ENCODE results near the gene SLC35B2.
"Not testable (repeated sequence)": the region's sequence is repeated elsewhere in the genome, so short reads cannot be mapped to it uniquely, and the experiment has no call there.

Gene SLC35B2

GRCh38 chr6:44235891-44236516 is 21.3 kb downstream of the SLC35B2 start:
- no peak for DNase-seq (ENCODE audit: low read depth)

GRCh38 chr6:44235269-44235668 is 22.1 kb downstream of the SLC35B2 start:
- no peak for DNase-seq (ENCODE audit: low read depth)

- peak; percentile 80 for DNase-seq (ENCODE audit: low read depth)
Measured at GRCh38 chr6:44234101-44235025, 23.0 kb downstream of the SLC35B2 start.

- no peak for DNase-seq (ENCODE audit: low read depth)
Measured at GRCh38 chr6:44233567-44234100, 23.7 kb downstream of the SLC35B2 start.

GRCh38 chr6:44232676-44233566 is 24.4 kb downstream of the SLC35B2 start:
- no peak for DNase-seq (ENCODE audit: low read depth)

- not testable (repeated sequence) for DNase-seq (ENCODE audit: low read depth)
Measured at GRCh38 chr6:44231426-44231825, 25.9 kb downstream of the SLC35B2 start.

GRCh38 chr6:44230034-44230675 is 27.2 kb downstream of the SLC35B2 start:
- no peak for DNase-seq (ENCODE audit: low read depth)

GRCh38 chr6:44229376-44230033 is 27.8 kb downstream of the SLC35B2 start:
- DNase-seq (ENCODE audit: low read depth), result no peak

- no peak for DNase-seq (ENCODE audit: low read depth)
Measured at GRCh38 chr6:44228836-44229235, 28.5 kb downstream of the SLC35B2 start.

GRCh38 chr6:44228433-44228832 is 28.9 kb downstream of the SLC35B2 start:
- DNase-seq (ENCODE audit: low read depth), result no peak

- DNase-seq (ENCODE audit: low read depth), result no peak
Measured at GRCh38 chr6:44228031-44228430, 29.3 kb downstream of the SLC35B2 start.

GRCh38 chr6:44227148-44227793 is 30.1 kb downstream of the SLC35B2 start:
- DNase-seq (ENCODE audit: low read depth), result no peak

- no peak for DNase-seq (ENCODE audit: low read depth)
Measured at GRCh38 chr6:44226368-44227147, 30.8 kb downstream of the SLC35B2 start.

- DNase-seq (ENCODE audit: low read depth), result no peak
Measured at GRCh38 chr6:44225579-44226325, 31.6 kb downstream of the SLC35B2 start.

GRCh38 chr6:44224965-44225305 is 32.4 kb downstream of the SLC35B2 start:
- no peak for DNase-seq (ENCODE audit: low read depth)

- peak; percentile 65 for DNase-seq (ENCODE audit: low read depth)
Measured at GRCh38 chr6:44224029-44224964, 33.0 kb downstream of the SLC35B2 start.

GRCh38 chr6:44223319-44224028 is 33.9 kb downstream of the SLC35B2 start, which contains the start of gene SLC29A1:
TSS of gene SLC29A1 (plus strand) at chr6:44223595. CDS start at chr6:44227314, 3,719 bp downstream.
- peak; percentile 82 for DNase-seq (ENCODE audit: low read depth)
